H54 (cell line): ENCODE data around the gene ANKRD63.

ENCODE experiments used
- DNase-seq: peaks from one replicate; pipeline ENCODE4 v3.0.0; 2011; ENCODE audit warnings: low spot score, mixed read lengths; ENCODE audit not compliant: insufficient read length
- FAIRE-seq: peaks from 3 replicates; lab custom pipeline; 2011; peaks lifted over from hg19 to GRCh38; lab: Jason Lieb, UNC
- POLR2A ChIP-seq: IDR thresholded peaks from 2 replicates; pipeline ENCODE4 v1.6.1; 2011; ENCODE audit warnings: low read depth, mild to moderate bottlenecking, low read length

ANKRD63 gene

DNA sequence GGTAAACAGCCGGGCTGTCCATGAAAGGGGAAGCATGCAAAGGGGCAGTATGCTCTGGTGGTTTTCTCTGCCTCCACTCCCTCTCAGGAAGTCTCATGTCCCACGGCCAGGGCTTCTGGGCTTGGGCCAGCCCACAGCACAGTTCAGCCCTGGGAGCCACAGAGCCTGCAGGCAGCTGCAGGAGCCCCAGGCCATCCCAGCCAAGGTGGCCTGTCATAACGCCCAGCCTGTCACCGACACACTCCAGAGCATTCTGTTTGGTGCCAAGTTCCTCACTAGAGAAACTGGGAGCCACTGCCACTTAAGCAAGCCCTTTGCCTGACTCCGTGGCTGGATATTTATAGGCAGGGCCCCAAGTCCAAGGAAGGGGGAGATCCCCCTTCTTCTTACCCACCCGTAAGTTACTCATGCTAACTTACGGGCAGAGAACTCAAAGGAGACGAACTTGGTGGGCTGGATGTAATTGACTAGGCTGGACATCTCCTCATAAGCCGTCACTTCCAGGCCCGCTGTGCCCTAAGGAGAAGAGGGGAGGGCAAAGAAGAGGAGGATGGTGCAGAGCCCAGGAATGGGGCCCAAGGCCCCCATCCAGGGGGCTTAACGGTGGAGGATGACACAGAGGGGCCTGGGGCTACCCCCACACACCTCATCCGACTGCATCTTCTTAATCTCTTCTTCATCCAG is 13.2 kb upstream of the ANKRD63 start:
- FAIRE-seq (no peak), DNase-seq (no peak)
- no peak for TF ChIP-seq POLR2A

DNA sequence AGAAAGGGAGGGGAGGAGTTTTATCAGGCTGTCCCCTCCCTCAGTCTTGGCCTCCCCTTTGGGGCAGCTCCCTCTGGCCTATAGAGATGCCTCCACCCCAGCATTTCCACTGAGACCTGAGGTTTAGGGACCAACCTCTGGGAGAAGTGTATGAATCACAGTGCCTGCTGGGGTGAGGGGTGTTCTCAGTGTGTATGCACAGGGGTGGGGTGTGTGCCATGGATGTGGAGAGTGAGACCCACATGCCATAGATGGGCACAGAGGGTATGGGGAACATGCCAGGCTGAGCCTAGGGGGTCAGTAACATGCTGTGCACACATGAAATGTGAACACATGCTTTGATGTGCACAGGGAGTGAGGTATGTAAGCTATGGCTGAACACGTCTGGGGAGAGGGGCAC is 12.4 kb upstream of the ANKRD63 start:
- FAIRE-seq (no peak), DNase-seq (no peak)
- TF ChIP-seq POLR2A: no peak

DNA sequence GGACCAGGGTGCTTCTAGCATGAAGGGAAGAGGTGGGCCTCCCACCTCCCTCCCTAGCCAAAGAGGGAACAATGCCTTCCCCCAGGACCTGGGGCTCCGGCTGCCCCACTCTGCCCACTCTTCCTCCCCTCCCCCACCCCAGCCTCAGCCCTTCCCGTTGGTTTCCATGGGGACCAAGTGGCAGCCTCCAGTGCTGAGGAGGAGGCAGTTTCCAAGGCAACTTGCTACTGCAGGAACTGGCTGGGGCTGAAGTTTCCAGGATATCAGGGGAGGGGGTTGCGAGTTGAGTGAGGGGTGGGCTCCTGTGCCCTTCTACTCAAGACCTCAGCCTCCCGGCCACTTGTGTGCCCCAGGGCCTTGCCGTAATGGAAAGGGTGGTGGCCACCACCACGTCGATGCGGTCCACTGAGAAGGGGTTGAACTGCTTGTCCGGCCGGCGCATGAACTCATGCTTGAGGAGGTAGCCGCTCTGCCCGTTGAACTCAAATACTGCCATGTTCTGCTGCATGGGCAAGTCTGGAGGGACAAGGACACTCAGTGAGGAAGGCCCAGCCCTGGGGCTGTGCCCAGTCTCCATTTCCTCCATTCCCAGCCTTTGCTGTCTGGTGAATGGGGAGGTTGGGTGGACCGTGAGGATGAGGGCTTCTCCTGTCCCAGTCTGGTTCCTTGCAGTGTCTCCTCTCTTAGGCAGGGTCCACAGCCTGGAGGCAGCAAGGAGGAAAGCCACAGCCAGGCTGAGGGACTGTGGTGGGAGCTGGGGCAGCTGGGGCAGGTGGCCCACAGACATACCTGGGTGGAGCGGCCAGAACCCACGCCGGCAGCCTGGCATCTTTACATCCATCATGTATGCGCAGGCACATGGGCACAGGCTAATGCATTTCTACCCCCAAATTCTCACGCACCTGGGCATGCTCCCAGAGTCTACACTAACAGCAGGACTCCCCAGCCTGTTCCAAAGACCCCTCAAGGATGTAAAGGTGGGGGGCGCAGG is 11.3 kb upstream of the ANKRD63 start:
- FAIRE-seq (no peak), DNase-seq (no peak)
- no peak for TF ChIP-seq POLR2A

DNA sequence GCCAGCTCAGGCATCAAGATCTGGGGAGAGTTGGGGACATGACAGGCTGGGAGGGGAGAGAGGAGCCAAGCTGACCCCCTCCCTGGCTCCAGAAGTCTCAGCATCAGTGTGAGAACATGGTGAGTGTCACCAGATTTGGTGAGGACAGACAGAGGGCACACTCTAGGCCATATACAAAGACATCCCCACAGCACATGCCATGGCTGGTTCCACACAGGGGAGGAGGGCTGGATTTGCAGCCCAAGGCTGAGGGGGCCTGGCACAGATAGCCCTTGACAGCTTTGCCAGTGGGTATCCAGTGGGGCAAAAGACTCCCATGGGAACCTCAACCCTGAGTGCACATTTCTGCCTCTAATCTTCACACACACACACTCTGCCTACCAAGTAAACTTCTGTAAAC is 10.1 kb upstream of the ANKRD63 start:
- FAIRE-seq (no peak), DNase-seq (no peak)
- no peak for TF ChIP-seq POLR2A

DNA sequence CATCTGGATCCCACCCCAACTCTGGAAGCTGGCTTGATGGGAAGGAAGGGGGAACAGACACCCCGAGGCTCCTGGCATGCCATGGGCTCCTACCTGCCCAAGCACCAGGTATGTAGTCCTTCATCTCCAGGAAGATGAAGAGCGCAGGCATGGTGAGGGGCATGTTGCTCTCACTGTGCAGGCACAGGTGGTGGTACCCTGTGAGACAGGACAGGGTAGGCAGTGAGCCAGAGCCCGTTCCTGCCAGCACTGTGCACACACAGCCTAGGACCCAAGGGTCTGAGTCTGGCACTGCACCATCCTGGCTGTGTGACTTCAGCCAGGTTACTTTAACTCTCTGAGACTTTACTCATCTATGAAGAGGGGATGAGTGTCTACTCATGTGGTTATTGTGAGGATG is 9.4 kb upstream of the ANKRD63 start:
- FAIRE-seq: no peak
- no peak for TF ChIP-seq POLR2A
- DNase-seq: no peak

DNA sequence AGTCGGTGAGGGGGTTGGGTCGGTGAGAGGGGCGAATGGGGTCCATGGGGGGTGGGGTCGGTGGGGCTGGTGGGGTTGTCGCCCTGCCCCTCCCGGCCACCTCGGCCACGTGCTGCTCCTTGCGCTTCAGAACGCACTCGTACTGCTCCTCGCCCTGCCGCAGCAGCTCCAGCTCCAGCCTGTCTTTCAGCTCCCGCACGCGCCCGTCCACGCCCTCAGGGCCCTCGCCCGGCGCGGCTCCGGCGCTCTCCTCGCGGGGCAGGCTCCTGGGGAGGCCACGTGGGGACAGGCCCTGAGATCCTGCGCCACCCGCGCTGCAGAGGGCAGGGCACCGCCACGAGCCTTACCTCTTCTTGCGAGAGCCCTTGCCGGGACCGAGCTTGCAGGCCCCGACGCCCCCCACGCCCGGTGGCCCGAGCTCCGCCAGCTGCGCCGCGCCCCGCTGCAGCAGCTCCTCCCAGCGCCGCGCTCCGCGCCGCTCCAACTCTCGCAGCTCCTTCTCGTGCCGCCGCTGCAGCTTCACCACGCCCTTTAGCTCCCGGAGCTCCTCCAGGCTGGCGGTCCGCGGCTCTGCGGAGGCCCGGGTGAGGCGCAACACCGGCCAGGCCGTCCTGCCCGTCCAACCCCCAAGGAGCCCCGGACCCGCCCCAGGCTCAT is 8.2 kb upstream of the ANKRD63 start:
- TF ChIP-seq POLR2A: no peak
- FAIRE-seq (no peak), DNase-seq (no peak)

DNA sequence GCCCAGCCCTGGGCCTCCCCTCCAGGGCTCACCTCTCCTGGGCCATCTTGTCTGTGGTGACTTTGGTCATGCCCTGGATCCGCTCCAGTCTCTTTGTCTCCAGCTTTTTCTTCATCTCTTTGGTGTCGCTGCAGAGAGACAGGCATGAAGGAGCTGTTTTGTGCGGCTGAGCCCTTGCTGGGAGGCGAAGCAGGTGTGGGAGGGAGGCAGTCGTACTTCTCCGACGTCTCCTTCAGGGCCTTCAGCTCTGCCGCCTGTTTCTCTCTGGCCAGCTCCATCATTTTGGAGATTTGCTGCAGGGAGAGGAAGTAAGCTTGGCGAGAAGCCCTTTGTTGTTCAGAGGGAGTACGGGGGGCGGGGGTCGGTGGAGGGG is 7.7 kb upstream of the ANKRD63 start:
- DNase-seq: no peak
- TF ChIP-seq POLR2A: no peak
- FAIRE-seq: no peak

DNA sequence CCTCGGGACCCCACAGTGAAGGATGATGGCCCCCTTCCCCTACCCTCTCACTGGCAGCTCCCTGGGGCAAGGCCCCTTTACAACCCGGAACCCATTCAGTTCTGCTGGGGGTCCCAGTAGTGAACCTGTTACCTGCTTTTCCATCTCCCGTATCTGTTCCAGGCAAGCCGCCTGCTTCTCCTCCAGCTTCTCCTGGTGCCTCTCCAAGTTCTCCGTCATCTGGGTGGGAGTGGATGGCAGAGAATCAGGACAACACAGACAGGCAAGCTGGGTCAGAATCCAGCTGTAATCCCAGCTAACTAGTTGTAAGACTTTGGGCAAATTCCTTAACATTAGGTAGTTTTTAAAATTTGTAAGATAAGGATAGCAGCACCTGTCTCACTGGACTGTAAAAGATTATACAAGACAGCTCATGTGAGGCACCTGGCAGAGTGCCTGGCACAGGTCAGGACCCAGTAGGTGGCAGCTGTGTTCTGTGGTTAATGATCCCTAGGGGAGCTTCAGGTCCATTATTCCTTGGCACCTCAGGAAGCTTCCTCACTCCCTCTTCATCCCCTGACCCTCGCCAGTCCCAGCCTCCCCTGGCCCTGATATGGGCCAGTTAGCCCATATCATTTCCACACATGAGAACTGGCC is 6.4 kb upstream of the ANKRD63 start:
- FAIRE-seq (no peak), DNase-seq (no peak)
- no peak for TF ChIP-seq POLR2A

DNA sequence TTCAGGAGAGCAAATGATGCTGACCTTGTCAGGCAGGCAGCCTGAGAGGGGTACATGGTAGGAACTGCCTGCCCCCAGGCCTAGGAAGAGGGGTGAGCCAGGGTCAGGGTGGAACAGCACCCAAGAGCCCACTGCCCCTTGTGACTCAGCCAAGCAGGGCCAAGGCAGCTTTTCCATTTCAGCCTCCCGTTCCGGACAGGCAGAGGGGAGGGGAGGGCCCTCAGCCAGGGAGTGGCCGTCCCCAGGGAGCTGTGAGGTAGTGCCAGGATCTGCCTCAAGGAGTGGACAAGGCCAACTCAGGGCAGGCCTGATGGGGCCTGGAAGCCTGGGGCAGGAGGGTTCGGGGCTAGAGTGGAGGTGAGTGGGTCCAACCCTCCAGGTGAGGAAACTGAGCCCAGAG is 5.1 kb upstream of the ANKRD63 start:
- FAIRE-seq: no peak
- no peak for TF ChIP-seq POLR2A
- DNase-seq: no peak

DNA sequence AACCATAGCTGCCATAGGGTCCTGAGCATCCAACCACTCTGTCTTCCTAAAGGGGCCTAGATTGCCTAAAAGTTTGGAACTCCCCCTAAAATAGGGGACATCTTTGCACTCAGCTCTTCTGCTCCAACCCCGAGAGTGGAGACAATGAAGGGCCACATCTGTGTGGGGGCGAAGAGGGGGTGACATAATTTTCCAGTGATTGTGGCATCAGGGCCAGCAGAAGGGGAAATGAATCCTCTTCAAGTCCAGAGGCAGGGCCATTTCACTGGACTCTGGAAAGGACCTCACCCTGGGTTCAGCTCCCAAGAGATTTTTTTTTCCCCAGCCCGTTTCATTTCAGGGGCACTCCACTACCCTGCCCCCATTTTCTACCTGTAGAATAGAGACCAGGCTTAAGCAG is 4.6 kb upstream of the ANKRD63 start:
- FAIRE-seq: no peak
- no peak for DNase-seq
- TF ChIP-seq POLR2A: no peak

DNA sequence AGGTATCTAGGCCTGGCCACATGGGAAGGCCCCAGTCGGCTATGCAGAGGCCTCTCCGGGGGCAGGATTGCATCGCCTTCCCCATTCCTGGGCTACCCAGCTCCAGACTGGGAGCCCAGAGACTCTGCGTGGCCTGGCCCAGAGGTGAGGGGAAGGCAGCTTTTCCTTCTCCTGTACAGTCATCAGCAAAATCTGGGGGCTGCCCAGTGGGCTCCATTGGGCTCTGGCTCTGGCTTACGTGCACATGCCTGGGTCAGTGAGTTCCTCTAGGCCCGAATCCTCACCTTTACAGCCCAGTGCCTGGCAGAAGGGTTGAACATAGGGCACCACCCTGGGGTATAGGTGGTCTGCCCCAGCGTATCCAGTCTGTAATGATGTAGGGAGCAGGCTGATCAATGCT is 3.9 kb upstream of the ANKRD63 start:
- FAIRE-seq (no peak), DNase-seq (no peak)
- TF ChIP-seq POLR2A: no peak

DNA sequence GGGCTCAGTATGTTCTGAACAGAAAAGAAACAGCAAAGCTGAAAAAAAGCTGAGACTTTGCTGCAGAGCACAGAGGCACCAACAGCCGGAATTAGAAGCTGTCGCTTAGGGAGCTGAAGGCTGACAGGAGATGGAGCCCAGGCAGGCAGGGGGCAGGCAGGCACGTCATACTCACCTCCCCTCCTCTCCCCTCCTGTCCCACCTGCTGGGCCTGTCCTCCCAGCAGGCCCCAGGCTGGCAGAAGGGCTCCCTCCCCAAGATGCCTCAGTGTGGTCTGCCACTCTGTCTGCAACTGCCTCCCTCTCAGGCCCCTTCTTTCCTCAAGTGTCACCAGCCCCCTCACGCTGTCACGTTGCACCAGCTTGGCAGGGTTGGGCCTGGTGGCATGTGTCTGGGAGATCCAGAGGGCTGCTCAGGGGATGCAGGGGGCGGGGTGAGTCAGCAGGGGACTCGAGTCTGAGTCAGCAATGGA is 3.2 kb upstream of the ANKRD63 start:
- no peak for TF ChIP-seq POLR2A
- DNase-seq (no peak), FAIRE-seq (no peak)

DNA sequence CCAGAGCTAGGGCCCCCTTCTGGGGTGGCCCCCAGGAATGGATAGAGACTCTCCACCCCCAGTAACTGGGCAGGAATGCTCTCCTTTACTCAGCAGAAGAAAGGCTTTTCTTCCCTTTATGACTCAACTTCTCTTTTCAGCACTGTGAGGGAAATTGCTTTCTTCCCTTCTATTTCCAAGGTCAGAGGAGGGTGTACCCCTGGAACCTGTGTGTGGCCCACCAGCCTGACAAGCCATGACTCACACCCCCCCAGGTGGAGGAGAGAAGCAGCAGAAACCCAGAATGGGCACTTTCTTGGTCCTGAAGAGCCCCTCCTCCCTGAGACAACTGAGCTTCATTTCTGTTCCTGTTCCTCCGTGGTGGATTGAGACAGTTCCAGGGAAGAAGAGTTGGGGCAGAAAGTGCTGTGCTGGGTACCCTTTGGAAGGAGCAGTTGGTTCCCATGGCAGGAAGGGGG is 2.7 kb upstream of the ANKRD63 start:
- no peak for DNase-seq
- no peak for FAIRE-seq
- no peak for TF ChIP-seq POLR2A
